ENCODE data around the gene PCDHGB6. TPM values are rescaled to one million over a fixed set of nuclear protein-coding genes. Genes with fewer than 3 reads are reported as not detected.
"Not testable (repeated sequence)": the region's sequence is repeated elsewhere in the genome, so short reads cannot be mapped to it uniquely, and the experiment has no call there.

PCDHGB6 gene
- total RNA-seq = 11.6 TPM

DNA sequence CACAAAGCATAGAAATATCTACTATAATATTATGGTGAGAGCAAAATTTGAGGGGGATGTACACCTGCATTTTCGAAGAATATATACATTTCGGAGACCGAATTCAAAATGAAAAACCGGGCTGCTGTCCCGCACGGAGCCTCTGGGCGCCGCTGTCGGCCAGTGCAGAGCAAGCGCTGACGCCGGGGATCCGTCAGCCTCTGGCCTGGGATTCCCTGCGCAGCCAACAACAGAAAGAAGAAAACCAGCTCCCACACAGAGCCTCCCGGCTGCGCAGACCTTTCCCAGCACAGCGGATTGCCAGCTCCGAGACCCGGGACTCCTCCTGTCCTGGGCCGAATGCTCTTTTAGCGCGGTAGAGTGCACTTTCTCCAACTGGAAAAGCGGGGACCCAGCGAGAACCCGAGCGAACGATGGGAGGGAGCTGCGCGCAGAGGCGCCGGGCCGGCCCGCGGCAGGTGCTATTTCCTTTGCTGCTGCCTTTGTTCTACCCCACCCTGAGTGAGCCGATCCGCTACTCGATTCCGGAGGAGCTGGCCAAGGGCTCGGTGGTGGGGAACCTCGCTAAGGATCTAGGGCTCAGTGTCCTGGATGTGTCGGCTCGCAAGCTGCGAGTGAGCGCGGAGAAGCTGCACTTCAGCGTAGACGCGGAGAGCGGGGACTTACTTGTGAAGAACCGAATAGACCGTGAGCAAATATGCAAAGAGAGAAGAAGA, at the start of gene PCDHGB6:
Gene PCDHGB6, plus strand, starts transcription at position 232 of the 716 bp plus-strand sequence. Its CDS starts 182 bp downstream, at position 414.
- DNase-seq (ENCODE audit: low spot score) = not testable (repeated sequence)

GRCh38 chr5:141359790-141360426, 47.9 kb upstream of the PCDHGB6 start, which contains the start of gene PCDHGB2:
Gene PCDHGB2, plus strand, starts transcription at chr5:141359994. Its CDS starts 142 bp downstream, at chr5:141360136.
- DNase-seq (ENCODE audit: low spot score) = no peak

DNA sequence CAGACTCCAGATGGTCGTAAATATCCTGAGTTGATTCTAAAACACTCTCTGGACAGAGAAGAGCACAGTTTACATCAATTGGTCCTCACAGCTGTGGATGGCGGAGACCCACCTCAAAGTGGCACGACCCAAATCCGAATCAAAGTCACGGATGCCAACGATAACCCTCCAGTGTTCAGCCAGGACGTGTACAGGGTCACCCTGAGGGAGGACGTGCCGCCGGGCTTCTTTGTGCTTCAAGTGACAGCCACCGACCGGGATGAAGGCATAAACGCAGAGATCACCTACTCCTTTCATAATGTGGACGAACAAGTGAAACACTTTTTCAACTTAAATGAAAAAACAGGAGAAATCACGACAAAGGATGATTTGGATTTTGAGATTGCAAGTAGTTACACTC, 47.1 kb upstream of the PCDHGB6 start:
- no peak for DNase-seq (ENCODE audit: low spot score)

- DNase-seq (ENCODE audit: low spot score) = no peak
These were observed 45.1 kb upstream of the PCDHGB6 start for GRCh38 chr5:141362719-141363118.

- no peak for DNase-seq (ENCODE audit: low spot score)
These were observed 43.7 kb upstream of the PCDHGB6 start, which contains the start of gene PCDHGA5 for GRCh38 chr5:141363952-141364660. Gene PCDHGA5, plus strand, starts transcription at chr5:141364162. Its CDS starts 169 bp downstream, at chr5:141364331.

DNA sequence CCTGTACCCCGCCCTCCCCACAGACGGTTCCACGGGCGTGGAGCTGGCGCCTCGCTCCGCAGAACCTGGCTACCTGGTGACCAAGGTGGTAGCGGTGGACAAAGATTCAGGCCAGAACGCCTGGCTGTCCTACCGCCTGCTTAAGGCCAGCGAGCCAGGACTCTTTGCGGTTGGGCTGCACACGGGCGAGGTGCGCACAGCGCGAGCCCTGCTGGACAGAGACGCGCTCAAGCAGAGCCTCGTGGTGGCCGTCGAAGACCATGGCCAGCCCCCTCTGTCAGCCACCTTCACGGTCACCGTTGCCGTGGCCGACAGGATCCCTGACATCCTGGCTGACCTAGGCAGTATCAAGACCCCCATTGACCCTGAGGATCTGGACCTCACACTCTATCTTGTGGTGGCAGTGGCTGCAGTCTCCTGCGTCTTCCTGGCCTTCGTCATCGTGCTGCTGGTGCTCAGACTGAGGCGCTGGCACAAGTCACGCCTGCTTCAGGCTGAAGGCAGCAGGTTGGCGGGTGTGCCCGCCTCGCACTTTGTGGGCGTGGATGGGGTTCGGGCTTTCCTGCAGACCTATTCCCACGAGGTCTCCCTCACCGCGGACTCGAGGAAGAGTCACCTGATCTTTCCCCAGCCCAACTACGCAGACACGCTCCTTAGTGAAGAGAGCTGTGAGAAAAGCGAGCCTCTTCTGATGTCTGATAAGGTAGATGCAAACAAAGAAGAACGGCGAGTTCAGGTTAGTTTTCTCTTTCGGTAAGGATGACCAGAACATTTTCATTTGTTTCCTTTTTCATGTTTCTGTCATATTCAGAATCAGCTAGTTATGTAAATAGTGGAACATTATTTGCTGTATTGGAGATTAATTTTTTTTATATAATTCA, 41.6 kb upstream of the PCDHGB6 start:
- no peak for DNase-seq (ENCODE audit: low spot score)

GRCh38 chr5:141369994-141370848, 37.6 kb upstream of the PCDHGB6 start, which contains the start of gene PCDHGB3:
Gene PCDHGB3, plus strand, starts transcription at chr5:141370242. Its CDS starts 153 bp downstream, at chr5:141370395.
- no peak for DNase-seq (ENCODE audit: low spot score)

GRCh38 chr5:141371572-141372475, 36.0 kb upstream of the PCDHGB6 start:
- no peak for DNase-seq (ENCODE audit: low spot score)

- DNase-seq (ENCODE audit: low spot score) = no peak
These were observed 34.0 kb upstream of the PCDHGB6 start, which contains the start of gene PCDHGA6 for GRCh38 chr5:141373673-141374317. Gene PCDHGA6, plus strand, starts transcription at chr5:141373891. Its CDS starts 193 bp downstream, at chr5:141374084.

- no peak for DNase-seq (ENCODE audit: low spot score)
These were observed 33.2 kb upstream of the PCDHGB6 start for GRCh38 chr5:141374627-141375026.

- not testable (repeated sequence) for DNase-seq (ENCODE audit: low spot score)
These were observed 32.2 kb upstream of the PCDHGB6 start for GRCh38 chr5:141375444-141376155.

GRCh38 chr5:141382469-141383294, 25.1 kb upstream of the PCDHGB6 start, which contains the start of gene PCDHGA7:
Gene PCDHGA7, plus strand, starts transcription at chr5:141382742. Its CDS starts 158 bp downstream, at chr5:141382900.
- DNase-seq (ENCODE audit: low spot score) = no peak

GRCh38 chr5:141383345-141383744, 24.5 kb upstream of the PCDHGB6 start:
- DNase-seq (ENCODE audit: low spot score) = no peak

GRCh38 chr5:141384471-141385267, 23.2 kb upstream of the PCDHGB6 start:
- no peak for DNase-seq (ENCODE audit: low spot score)

DNA sequence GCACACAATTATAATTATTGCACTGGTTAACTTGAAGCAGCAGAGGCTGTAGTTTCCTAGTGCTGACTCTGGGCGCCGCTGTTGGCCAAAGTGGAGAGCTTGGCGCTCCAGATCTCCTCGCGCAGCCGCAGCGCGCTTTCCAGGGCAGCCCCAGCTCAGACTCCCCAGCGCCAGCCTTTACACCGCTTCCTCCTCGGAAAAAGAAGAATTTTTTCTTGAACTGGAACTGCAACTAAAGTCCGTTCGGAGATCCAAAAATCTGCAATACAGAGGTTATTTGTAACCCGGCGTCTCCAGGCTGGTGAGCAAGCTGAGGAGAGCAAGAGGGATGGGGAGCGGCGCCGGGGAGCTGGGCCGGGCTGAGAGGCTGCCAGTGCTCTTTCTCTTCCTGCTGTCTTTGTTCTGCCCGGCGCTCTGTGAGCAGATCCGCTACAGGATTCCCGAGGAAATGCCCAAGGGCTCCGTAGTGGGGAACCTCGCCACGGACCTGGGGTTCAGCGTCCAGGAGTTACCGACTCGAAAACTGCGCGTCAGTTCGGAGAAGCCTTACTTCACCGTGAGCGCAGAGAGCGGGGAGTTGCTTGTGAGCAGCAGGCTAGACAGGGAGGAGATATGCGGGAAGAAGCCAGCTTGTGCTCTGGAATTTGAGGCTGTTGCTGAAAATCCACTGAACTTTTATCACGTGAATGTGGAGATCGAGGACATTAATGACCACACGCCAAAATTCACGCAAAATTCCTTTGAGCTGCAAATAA, 20.1 kb upstream of the PCDHGB6 start, which contains the start of gene PCDHGB4:
Gene PCDHGB4, plus strand, starts transcription at position 142 of the 755 bp plus-strand sequence. Its CDS starts 187 bp downstream, at position 329.
- not testable (repeated sequence) for DNase-seq (ENCODE audit: low spot score)

Measured in mucosa of gallbladder (tissue), 1 donor.